ENCODE results near the gene RIPK4. TPM values are rescaled to one million over a fixed set of nuclear protein-coding genes. Genes with fewer than 3 reads are reported as not detected.

Gene RIPK4
- total and polyA plus RNA-seq, 2 experiments from 2014 or later: 0.46 to 0.54 TPM

DNA sequence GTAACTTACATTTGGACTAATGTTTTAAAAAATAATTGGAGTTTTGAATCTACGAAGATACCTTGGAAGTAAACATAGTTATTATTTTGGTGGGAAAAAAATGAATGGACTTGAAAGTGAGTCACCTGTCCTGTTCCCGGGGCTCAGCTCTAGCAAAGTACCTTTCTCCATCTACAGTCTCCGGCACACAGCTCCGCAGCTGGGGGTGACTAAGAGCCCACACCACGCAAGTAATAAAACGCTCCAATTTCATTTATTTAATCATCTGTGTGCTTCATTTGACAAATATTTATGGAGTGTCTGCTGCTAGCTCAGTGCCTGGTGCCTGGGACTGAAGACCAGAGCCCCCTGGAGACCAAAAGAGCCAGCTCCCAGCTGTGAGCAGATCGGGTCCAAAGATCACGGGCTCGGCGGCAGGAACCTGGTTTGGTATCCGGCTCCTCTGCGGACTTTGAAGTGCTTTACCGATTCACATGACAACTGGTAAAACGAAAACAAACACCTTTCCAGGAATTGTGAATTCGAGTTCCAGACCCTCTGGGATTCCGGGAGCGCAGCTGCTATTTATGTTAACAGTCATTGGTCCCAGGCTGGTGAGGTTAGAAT, 1.7 kb upstream of the RIPK4 start:
- Histone ChIP-seq H3K27ac (peak overlapping the region; percentile 62), H3K4me1 (ENCODE audit: insufficient read depth) (peaks cover 17% of the 10 kb centered on the region), H2AFZ (peak overlapping the region; percentile 46), H3K36me3 (ENCODE audit: low read depth) (no peaks in the 10 kb centered on the region), H3K79me2 (ENCODE audit: insufficient read depth) (no peaks in the 10 kb centered on the region), H3K4me3 (peak overlapping the region; percentile 64), H3K27me3 (replicated peaks; ENCODE audit: insufficient read depth) (peaks cover 10% of the 10 kb centered on the region; the same call in 1 of the 2 replicates), H4K20me1 (ENCODE audit: insufficient read depth) (no peaks in the 10 kb centered on the region), H3F3A (ENCODE audit: insufficient read depth) (peaks cover 8% of the 10 kb centered on the region), H3K4me2 (ENCODE audit: unreplicated experiment) (peak overlapping the region; percentile 81), H3K9me2 (ENCODE audit: insufficient read depth) (no peaks in the 10 kb centered on the region), H3K9me3 (ENCODE audit: low read depth) (no peaks in the 10 kb centered on the region), H3K9ac (peak overlapping the region; percentile 77)
- TF ChIP-seq EZH2phosphoT487 (IDR thresholded peaks at IDR 0.05; ENCODE audit: insufficient read depth, low read depth) (no peak), EZH2 (IDR thresholded peaks at IDR 0.05; ENCODE audit: insufficient read depth, poor library complexity, severe bottlenecking) (no peak)
- WGBS, 2 experiments (ENCODE audit: low coverage in 1 of 2, low lambda C conversion rate in 2 of 2, missing lambda C conversion rate in 2 of 2): 3 to 5% methylated on average over 17 of the region's 17 CpGs
- in situ Hi-C loops (cut with MboI): no loop called here
- DNase-seq: peak; percentile 88

DNA sequence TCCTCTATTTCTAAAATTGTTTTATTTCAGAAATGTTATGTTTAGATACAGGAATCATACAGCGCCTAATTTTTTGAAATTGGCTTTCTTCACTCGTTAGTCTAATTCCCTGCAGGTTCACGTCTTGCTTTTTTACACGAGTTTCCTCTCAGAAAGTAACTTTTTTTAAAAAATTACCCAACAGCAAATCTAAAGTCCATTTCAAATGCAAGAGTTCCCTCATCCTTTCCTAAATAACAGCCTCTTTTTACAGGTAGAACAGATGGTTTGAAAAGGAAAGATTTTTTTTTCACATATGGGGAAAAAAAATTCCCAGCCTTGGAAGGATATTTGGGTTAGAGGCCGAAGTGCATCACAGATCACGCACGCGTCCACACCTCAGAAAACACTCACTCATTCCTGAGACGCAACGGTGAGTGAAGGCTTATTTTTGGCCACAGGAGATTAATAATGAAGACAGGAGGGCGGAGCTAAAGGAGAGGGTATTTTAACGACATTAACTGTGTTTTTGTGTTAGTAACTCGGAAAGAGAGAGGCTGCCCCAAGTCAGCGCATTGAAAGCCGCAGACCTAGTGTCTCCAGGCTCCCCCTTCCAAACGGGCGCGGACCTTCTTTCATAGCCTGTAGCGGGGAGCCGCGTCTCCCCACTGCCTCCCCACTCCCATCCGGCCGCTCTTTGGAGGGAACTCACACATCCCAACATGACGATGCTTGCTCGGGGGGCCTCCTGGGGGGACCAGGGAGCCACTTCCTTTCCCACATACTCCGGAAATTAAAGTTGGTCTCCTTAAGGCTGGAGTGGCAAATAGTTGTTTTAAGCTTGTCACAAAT, 969 bp upstream of the RIPK4 start:
- peak; percentile 69 for DNase-seq
- H3K4me2 ChIP-seq (ENCODE audit: unreplicated experiment): peak overlapping the region; percentile 81
- peak overlapping the region; percentile 77 for H3K9ac ChIP-seq
- H3K79me2 ChIP-seq (ENCODE audit: insufficient read depth): no peaks in the 10 kb centered on the region
- no peaks in the 10 kb centered on the region for H3K9me2 ChIP-seq (ENCODE audit: insufficient read depth)
- H3K27me3 ChIP-seq (replicated peaks; ENCODE audit: insufficient read depth): peaks cover 10% of the 10 kb centered on the region; the same call in 1 of the 2 replicates
- H3K27ac ChIP-seq: peak overlapping the region; percentile 62
- no peaks in the 10 kb centered on the region for H3K9me3 ChIP-seq (ENCODE audit: low read depth)
- H3F3A ChIP-seq (ENCODE audit: insufficient read depth): peaks cover 8% of the 10 kb centered on the region
- peaks cover 17% of the 10 kb centered on the region for H3K4me1 ChIP-seq (ENCODE audit: insufficient read depth)
- in situ Hi-C loops (cut with MboI): no loop called here
- H4K20me1 ChIP-seq (ENCODE audit: insufficient read depth): no peaks in the 10 kb centered on the region
- H2AFZ ChIP-seq: peak overlapping the region; percentile 46
- no peaks in the 10 kb centered on the region for H3K36me3 ChIP-seq (ENCODE audit: low read depth)
- 8 to 11% methylated on average over 24 to 26 of the region's 26 CpGs for WGBS, 2 experiments (ENCODE audit: low coverage in 1 of 2, low lambda C conversion rate in 2 of 2, missing lambda C conversion rate in 2 of 2)
- TF ChIP-seq EZH2 (IDR thresholded peaks at IDR 0.05; ENCODE audit: insufficient read depth, poor library complexity, severe bottlenecking): no peak
- TF ChIP-seq EZH2phosphoT487 (IDR thresholded peaks at IDR 0.05; ENCODE audit: insufficient read depth, low read depth): no peak
- H3K4me3 ChIP-seq: peak overlapping the region; percentile 64

DNA sequence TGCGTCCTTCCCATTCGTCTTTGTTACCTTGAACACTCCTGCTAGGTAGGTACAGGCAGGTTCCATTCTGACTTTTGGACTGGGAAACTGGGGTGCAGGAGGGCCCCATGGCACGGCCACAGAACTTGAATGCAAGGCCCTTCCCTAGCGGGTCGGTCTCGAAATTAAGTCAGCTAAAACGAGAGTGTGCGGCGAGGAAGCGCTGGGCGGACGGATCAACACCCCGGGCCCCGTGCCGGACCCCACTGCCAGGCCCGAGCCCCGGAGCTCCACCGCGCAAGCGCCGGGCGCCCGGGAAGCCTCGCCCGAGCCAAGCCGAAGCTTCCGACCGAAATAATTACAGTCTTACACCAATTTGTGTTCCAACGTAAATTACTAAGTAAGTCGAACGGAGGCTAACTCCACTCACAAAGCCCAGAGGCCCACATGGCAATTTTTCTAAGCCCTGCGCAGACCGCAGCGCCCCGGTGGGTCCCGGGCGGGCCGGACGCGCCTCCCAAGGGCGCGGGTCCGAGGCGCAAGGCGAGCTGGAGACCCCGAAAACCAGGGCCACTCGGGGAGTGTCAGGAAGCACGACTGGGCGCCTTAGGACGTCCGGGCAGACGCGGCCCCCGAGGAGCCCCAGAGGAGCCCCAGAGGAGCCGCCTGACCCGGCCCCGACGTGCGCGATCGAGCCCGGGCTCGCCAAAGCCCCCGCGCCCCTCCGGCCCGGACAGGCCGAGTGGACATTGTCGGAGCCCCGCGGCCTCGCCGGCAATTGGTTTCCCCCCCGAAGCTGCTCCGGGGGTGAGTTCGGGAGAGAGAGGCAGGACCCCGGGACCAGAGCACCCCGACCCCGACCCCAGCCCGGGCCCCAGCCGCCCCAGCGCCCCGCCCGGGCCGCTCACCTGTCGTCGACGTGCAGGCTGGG, 624 bp downstream of the RIPK4 start:
- H4K20me1 ChIP-seq (ENCODE audit: insufficient read depth): no peaks in the 10 kb centered on the region
- H3K9ac ChIP-seq: peak overlapping the region; percentile 77
- in situ Hi-C loops (cut with MboI): no loop called here
- peak; percentile 37 for DNase-seq
- H3K79me2 ChIP-seq (ENCODE audit: insufficient read depth): no peaks in the 10 kb centered on the region
- H3K4me3 ChIP-seq: peak overlapping the region; percentile 64
- H3K36me3 ChIP-seq (ENCODE audit: low read depth): no peaks in the 10 kb centered on the region
- peaks cover 10% of the 10 kb centered on the region; the same call in 1 of the 2 replicates for H3K27me3 ChIP-seq (replicated peaks; ENCODE audit: insufficient read depth)
- peak overlapping the region; percentile 65 for H2AFZ ChIP-seq
- H3K4me2 ChIP-seq (ENCODE audit: unreplicated experiment): peak overlapping the region; percentile 81
- WGBS, 2 experiments (ENCODE audit: low coverage in 1 of 2, low lambda C conversion rate in 2 of 2, missing lambda C conversion rate in 2 of 2): 17 to 20% methylated on average over 64 to 81 of the region's 88 CpGs
- peaks cover 17% of the 10 kb centered on the region for H3K4me1 ChIP-seq (ENCODE audit: insufficient read depth)
- peaks cover 8% of the 10 kb centered on the region for H3F3A ChIP-seq (ENCODE audit: insufficient read depth)
- H3K27ac ChIP-seq: no peak overlapping the region
- no peaks in the 10 kb centered on the region for H3K9me2 ChIP-seq (ENCODE audit: insufficient read depth)
- no peaks in the 10 kb centered on the region for H3K9me3 ChIP-seq (ENCODE audit: low read depth)
- no peak for TF ChIP-seq EZH2 (IDR thresholded peaks at IDR 0.05; ENCODE audit: insufficient read depth, poor library complexity, severe bottlenecking)
- TF ChIP-seq EZH2phosphoT487 (IDR thresholded peaks at IDR 0.05; ENCODE audit: insufficient read depth, low read depth): no peak

DNA sequence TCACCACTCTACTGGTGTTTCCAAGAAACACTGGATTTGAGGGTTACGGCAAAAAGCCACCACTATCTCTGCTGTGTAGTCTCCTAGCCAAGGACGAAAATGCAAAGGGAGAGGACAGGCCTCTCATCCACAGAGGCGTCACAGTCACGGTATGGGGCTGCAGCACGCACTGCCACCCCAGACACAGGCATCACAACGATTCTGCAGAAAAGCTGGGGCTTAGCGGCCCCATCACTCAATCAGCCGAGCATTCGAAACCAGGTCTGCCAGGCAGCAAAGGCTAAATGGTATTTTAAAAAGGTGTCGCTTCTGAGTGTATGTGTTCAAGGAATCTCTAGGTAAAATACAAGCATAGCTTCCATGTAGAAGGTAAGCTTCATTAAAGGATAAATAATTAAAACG, 1.4 kb downstream of the RIPK4 start:
- no peaks in the 10 kb centered on the region for H3K36me3 ChIP-seq (ENCODE audit: low read depth)
- peaks cover 10% of the 10 kb centered on the region; the same call in 1 of the 2 replicates for H3K27me3 ChIP-seq (replicated peaks; ENCODE audit: insufficient read depth)
- no peak overlapping the region for H3K4me3 ChIP-seq
- H3K9ac ChIP-seq: no peak overlapping the region
- WGBS, 2 experiments (ENCODE audit: low coverage in 1 of 2, low lambda C conversion rate in 2 of 2, missing lambda C conversion rate in 2 of 2): 93% methylated on average over 11 of the region's 11 CpGs
- no peak overlapping the region for H3K4me2 ChIP-seq (ENCODE audit: unreplicated experiment)
- H3K4me1 ChIP-seq (ENCODE audit: insufficient read depth): peaks cover 17% of the 10 kb centered on the region
- H2AFZ ChIP-seq: no peak overlapping the region
- H3K9me2 ChIP-seq (ENCODE audit: insufficient read depth): no peaks in the 10 kb centered on the region
- no peaks in the 10 kb centered on the region for H3K79me2 ChIP-seq (ENCODE audit: insufficient read depth)
- H3K9me3 ChIP-seq (ENCODE audit: low read depth): no peaks in the 10 kb centered on the region
- no peak for TF ChIP-seq EZH2 (IDR thresholded peaks at IDR 0.05; ENCODE audit: insufficient read depth, poor library complexity, severe bottlenecking)
- DNase-seq: no peak
- in situ Hi-C loops (cut with MboI): no loop called here
- peaks cover 8% of the 10 kb centered on the region for H3F3A ChIP-seq (ENCODE audit: insufficient read depth)
- H4K20me1 ChIP-seq (ENCODE audit: insufficient read depth): no peaks in the 10 kb centered on the region
- no peak overlapping the region for H3K27ac ChIP-seq
